CD4-positive, alpha-beta T cell treated with Interleukin-12 subunit alpha and Interleukin-12 subunit beta, for 1 hour (primary cell): ENCODE results near the gene GTF3C1.
A peak's percentile ranks its signal among the peaks of the same experiment; 100 is the strongest.
"Not testable (repeated sequence)": the region's sequence is repeated elsewhere in the genome, so short reads cannot be mapped to it uniquely, and the experiment has no call there.

Experiments used
- DNase-seq: peaks from one replicate; pipeline ENCODE4 v3.0.0-alpha.2; 2020

The GTF3C1 gene, protein sequence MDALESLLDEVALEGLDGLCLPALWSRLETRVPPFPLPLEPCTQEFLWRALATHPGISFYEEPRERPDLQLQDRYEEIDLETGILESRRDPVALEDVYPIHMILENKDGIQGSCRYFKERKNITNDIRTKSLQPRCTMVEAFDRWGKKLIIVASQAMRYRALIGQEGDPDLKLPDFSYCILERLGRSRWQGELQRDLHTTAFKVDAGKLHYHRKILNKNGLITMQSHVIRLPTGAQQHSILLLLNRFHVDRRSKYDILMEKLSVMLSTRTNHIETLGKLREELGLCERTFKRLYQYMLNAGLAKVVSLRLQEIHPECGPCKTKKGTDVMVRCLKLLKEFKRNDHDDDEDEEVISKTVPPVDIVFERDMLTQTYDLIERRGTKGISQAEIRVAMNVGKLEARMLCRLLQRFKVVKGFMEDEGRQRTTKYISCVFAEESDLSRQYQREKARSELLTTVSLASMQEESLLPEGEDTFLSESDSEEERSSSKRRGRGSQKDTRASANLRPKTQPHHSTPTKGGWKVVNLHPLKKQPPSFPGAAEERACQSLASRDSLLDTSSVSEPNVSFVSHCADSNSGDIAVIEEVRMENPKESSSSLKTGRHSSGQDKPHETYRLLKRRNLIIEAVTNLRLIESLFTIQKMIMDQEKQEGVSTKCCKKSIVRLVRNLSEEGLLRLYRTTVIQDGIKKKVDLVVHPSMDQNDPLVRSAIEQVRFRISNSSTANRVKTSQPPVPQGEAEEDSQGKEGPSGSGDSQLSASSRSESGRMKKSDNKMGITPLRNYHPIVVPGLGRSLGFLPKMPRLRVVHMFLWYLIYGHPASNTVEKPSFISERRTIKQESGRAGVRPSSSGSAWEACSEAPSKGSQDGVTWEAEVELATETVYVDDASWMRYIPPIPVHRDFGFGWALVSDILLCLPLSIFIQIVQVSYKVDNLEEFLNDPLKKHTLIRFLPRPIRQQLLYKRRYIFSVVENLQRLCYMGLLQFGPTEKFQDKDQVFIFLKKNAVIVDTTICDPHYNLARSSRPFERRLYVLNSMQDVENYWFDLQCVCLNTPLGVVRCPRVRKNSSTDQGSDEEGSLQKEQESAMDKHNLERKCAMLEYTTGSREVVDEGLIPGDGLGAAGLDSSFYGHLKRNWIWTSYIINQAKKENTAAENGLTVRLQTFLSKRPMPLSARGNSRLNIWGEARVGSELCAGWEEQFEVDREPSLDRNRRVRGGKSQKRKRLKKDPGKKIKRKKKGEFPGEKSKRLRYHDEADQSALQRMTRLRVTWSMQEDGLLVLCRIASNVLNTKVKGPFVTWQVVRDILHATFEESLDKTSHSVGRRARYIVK (N-terminal part only)

GRCh38 chr16:27549746-27550581, at the start of gene GTF3C1, which contains the start of gene KATNIP:
Gene GTF3C1 (minus strand): TSS chr16:27549913. CDS start chr16:27549890, 23 bp downstream.
Gene KATNIP (plus strand): TSS chr16:27550144. CDS start chr16:27550171, 27 bp downstream.
- DNase-seq: peak; percentile 100

- no peak for DNase-seq
Measured at GRCh38 chr16:27598931-27599565, 49.3 kb upstream of the GTF3C1 start.

DNA sequence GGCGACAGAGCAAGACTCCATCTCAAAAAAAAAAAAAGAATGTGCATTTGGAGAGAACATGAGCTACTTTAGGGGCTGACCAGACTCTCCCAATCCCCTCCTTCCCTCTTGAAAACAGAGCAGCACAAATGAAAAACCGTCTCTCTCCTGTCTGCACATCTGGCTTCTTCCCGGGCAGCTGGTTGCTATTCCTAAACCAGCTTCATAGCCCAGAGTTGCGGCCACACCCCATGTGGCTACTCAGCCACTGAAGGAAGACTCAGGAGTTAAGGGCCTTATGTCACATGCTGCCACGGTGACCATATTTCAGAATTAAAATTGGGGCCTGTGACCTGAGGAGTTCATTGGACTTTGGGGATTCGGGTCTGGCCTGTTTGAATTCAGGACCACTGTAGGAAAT, 48.5 kb upstream of the GTF3C1 start:
- DNase-seq: no peak

DNA sequence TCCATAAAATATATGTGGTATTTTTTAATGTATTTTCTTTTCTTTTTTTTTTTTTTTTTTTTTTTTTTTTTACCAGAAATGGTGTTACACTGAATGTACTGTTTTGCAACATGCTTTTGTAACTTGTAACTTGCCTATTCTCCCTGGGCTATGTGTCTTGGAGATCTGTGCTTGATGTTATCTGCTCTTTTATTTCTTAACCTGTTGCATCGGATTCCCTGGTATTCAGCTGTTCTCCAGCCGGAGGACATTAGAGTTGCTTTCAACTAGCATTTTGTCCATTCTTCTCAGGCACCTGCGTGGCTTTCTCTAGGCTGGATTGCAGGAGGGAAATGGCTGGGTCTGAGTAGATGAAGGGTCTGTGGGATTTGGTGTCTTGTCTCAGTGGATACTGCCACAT, 47.6 kb upstream of the GTF3C1 start:
- no peak for DNase-seq

GRCh38 chr16:27596411-27596810, 46.7 kb upstream of the GTF3C1 start:
- no peak for DNase-seq

DNA sequence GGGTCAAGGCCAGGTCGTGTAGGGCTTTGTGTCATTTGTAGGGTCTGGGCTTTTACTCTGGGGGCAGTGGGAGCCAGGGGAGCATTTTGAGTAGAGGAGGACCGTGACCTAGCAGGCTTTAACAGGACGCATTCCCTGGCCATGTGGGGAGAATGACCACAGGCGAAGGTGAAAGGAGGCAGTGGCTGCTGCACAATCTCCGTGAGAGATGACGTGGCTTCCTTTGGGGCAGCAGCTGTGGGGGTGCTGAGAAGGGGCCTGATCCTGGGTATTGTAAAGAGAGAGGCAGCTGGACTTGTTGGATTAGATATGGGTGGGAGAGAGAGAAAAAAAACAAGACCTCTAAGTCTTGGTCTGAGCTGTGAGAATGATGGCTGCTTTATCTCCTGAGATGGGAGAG, 46.3 kb upstream of the GTF3C1 start:
- DNase-seq: no peak

DNA sequence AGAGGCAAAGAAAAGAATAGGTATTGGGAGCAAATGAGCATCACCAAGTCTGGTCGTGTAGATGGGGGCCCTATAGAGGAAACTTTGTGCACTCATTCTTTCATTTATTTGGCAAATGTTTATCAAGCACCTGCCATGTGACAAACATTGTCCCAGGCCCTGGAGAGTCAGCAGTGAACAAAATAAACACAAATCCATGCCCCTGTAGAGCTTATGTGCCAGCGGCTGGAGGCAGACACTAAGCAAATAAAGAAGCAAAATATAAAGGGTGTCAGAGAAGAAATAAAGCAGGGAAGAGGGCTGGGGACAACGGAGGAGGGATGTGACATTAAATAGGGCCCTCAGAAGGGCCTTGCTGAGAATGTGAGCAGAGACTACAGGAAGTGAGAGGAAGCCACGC, 45.8 kb upstream of the GTF3C1 start:
- no peak for DNase-seq

DNA sequence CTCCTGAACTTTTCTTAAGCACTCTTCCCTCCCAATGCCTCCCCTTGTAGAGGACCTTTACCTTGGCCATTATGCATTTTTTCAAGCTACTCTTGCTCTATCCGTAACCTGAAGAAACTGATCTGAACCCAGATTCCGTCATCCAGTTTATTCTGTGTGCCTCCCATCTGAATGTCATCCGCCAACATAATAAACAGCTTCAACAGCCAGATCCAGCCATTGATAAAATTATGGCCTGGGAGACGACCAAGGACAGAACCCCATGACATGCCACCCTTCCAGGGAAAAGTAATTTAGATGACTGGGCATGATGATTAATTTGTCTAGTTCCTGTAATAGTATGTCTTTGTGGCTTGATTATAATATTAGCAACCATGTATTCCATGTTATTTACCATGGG, 42.1 kb upstream of the GTF3C1 start:
- no peak for DNase-seq

- no peak for DNase-seq
Measured at GRCh38 chr16:27588057-27588456, 38.3 kb upstream of the GTF3C1 start.

- DNase-seq: no peak
Measured at GRCh38 chr16:27586711-27587110, 37.0 kb upstream of the GTF3C1 start.

GRCh38 chr16:27585200-27585599, 35.5 kb upstream of the GTF3C1 start:
- no peak for DNase-seq

GRCh38 chr16:27583634-27584033, 33.9 kb upstream of the GTF3C1 start:
- no peak for DNase-seq

DNA sequence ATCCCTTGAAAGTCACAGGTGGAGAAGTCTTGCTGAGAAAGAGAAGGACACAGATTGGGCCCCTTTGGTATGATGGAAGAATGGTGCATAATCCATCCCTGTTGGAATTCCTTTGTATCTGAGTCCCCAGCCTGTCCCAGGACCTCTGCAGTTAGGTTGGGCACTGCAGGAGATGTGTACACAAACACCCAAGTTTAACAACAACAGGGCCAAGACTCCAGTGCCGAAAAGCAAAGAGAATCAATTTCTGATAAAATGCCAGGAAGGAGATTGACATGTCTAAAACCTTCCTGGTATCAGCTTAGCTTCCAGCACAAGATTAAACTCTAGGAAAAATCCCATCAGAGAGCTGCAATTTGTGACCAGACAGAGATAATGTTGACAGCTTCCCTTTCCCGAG, 33.2 kb upstream of the GTF3C1 start:
- no peak for DNase-seq

DNA sequence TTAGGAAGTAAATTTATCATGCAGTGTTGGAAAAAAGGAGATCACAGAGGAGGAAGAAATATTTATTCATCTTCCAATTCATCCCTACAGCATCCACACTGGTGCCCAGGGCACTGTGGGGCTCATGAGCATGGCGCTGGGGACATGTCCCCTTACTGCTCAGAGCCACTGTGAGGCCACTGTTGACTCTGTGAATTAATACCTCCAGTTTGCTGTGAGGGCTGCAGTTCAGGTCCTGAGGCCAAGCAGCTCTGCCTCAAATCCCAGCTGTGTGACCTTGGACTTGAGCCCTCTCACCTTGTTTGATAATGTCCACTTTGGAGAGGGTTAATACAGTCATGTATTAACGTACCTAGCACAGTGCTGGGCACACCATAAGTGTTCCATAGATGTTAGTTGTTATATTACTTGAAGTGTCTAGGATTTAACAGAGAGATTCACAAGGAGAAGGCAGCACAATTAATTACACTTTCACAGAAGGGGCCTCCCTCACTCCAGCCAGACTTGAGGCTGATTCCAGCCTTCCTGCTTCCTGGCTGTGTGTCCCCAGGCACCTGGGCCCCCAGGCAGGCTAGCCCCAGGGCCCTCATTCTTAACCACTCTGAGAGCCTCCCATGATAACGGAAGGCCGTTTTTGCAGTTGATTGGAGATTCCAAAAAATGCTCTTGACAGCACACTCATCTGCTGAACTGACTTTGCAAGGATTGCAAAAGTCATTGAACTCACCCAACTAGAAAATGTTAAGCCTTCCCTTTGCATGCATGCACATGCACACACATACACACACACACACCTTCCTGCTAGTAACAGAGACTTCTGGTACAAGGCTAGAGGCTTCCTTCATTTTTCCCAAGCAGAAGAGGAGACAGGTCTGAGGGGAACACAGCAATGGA, 29.6 kb upstream of the GTF3C1 start:
- DNase-seq: no peak

- DNase-seq: no peak
Measured at GRCh38 chr16:27576729-27577128, 27.0 kb upstream of the GTF3C1 start.

GRCh38 chr16:27572711-27573110, 23.0 kb upstream of the GTF3C1 start:
- DNase-seq: no peak

DNA sequence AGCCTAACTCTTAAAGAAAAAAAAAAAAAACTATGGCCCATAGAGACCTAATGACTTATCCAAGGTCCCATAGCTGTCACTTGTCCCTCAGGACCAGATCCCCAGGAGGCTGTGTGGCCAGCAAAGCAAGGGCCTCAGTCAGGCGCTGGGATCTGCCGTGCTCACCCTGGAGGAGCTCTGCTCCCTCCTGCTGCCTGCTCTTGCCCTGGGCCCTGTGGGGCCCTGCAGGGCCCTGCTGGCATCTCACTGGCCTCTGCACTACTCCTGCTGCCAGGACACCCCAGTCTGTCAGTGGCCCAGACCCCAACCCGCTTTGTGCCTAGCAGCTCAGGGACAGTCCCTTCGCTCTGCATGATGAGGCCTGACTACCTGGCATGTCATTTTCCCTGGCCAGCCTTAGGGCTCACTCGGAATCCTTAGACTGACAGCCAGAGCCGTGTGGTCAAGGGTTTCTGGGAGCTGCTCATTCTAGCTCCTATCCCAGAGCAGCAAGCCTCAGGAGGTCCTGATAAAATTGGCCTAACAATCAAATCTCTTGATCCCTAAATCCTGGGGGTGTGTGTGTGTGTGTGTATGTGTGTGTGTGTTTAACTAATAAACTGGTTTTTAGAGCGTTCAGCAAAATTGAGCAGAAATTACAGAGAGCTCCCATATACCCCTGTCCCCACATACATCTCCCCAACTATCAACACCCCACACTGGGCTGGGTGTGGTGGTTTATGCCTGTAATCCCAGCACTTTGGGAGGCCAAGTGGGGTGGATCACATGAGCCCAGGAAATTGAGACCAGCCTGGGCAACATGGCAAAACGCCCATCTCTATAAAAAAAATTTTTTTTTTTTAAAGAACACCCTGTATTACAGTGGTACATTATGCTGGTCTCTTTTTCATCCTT, 22.0 kb upstream of the GTF3C1 start:
- no peak for DNase-seq

DNA sequence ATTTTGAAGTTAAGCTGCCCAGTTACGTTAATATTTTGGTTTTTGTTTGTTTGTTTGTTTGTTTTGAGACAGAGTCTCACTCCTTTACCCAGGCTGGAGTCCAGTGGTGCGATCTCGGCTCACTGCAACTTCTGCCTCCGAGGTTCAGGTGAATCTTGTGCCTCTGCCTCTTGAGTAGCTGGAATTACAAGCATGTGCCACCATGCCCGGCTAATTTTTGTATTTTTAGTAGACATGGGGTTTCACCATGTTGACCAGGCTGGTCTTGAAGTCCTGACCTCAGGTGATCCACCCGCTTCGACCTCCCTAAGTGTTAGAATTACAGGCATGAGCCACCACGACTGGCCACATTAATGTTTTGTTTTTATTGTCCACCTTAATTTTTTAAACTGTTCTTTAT, 21.3 kb upstream of the GTF3C1 start:
- not testable (repeated sequence) for DNase-seq

GRCh38 chr16:27568077-27568476, 18.4 kb upstream of the GTF3C1 start:
- DNase-seq: no peak
